Liver (tissue), 9 donors: Measurements from ENCODE around the gene EML1. TPM values are rescaled to one million over a fixed set of nuclear protein-coding genes. Genes with fewer than 3 reads are reported as not detected.

Experiments
- DNase-seq: peaks from one replicate; pipeline ENCODE4 v3.0.0-alpha.2; 2017; ENCODE audit warnings: low spot score
- H3K27ac ChIP-seq, 2 donors: one replicate each; pipeline ENCODE4 v1.7.0; 2013; ENCODE audit warnings: inconsistent platforms in 2 of 2, low read length in 2 of 2, control low read depth in 1 of 2, low read depth in 1 of 2, mild to moderate bottlenecking in 1 of 2
- H3K27me3 ChIP-seq, 4 donors: one replicate each; pipeline versions ENCODE4 v1.6.1 to v1.7.0; 2013; ENCODE audit warnings: low read length in 3 of 4, inconsistent platforms in 1 of 4, mild to moderate bottlenecking in 1 of 4, moderate library complexity in 1 of 4; ENCODE audit not compliant: control insufficient read depth in 4 of 4, insufficient read depth in 4 of 4
- H3K36me3 ChIP-seq, 4 donors: one replicate each; pipeline versions ENCODE4 v1.6.1 to v1.7.0; 2013; ENCODE audit warnings: low read length in 3 of 4, mild to moderate bottlenecking in 3 of 4, low read depth in 1 of 4, moderate library complexity in 1 of 4; ENCODE audit not compliant: control insufficient read depth in 4 of 4, insufficient read depth in 3 of 4
- H3K4me1 ChIP-seq, 4 donors: one replicate each; pipeline versions ENCODE4 v1.6.1 to v1.7.0; 2013; ENCODE audit warnings: low read length in 3 of 4, mild to moderate bottlenecking in 3 of 4, moderate library complexity in 1 of 4; ENCODE audit not compliant: control insufficient read depth in 4 of 4, insufficient read depth in 4 of 4
- H3K4me3 ChIP-seq, 3 donors: one replicate each; pipeline versions ENCODE4 v1.6.1 to v1.7.0; 2013; ENCODE audit warnings: low read length in 3 of 3, control low read depth in 1 of 3, low read depth in 1 of 3, mild to moderate bottlenecking in 1 of 3
- H3K9ac ChIP-seq, 2 donors: one replicate each; pipeline ENCODE4 v1.7.0; 2013; ENCODE audit warnings: low read length in 2 of 2, mild to moderate bottlenecking in 2 of 2, moderate library complexity in 2 of 2, control low read depth in 1 of 2, low read depth in 1 of 2
- H3K9me3 ChIP-seq, 4 donors: one replicate each; pipeline versions ENCODE4 v1.6.1 to v1.7.0; 2013; ENCODE audit warnings: low read length in 3 of 4; ENCODE audit not compliant: control insufficient read depth in 4 of 4
- EGR1 ChIP-seq, 2 donors: IDR thresholded peaks; 2 replicates each; pipeline ENCODE4 v1.6.1; 2016 to 2018; ENCODE audit warnings: antibody characterized with exemption in 2 of 2, low read depth in 2 of 2
- FOXA1 ChIP-seq: IDR thresholded peaks from 2 replicates; pipeline ENCODE4 v1.6.1; 2016; ENCODE audit warnings: antibody characterized with exemption
- FOXA2 ChIP-seq: IDR thresholded peaks from 2 replicates; pipeline ENCODE4 v1.6.1; 2016; ENCODE audit warnings: antibody characterized with exemption
- GABPA ChIP-seq, 2 donors: IDR thresholded peaks in 1 of 2; conservative IDR thresholded peaks in 1 of 2; 2 replicates each; pipeline ENCODE4 v1.6.1; 2016; ENCODE audit warnings: antibody characterized with exemption in 2 of 2, mild to moderate bottlenecking in 1 of 2, moderate library complexity in 1 of 2
- HNF4A ChIP-seq, 2 donors: conservative IDR thresholded peaks; 2 replicates each; pipeline ENCODE4 v1.6.1; 2016; ENCODE audit warnings: antibody characterized with exemption in 2 of 2, mild to moderate bottlenecking in 2 of 2
- HNF4G ChIP-seq: IDR thresholded peaks from 2 replicates; pipeline ENCODE4 v1.6.1; 2016; ENCODE audit warnings: antibody characterized with exemption
- JUND ChIP-seq, 2 donors: IDR thresholded peaks; 2 replicates each; pipeline ENCODE4 v1.6.1; 2016; ENCODE audit warnings: antibody characterized with exemption in 2 of 2
- NR2F2 ChIP-seq: IDR thresholded peaks from 2 replicates; pipeline ENCODE4 v1.6.1; 2016; ENCODE audit warnings: antibody characterized with exemption
- RXRA ChIP-seq, 2 donors: IDR thresholded peaks; 2 replicates each; pipeline ENCODE4 v1.6.1; 2017 to 2018; ENCODE audit warnings: antibody characterized with exemption in 2 of 2, mild to moderate bottlenecking in 1 of 2
- SP1 ChIP-seq: IDR thresholded peaks from 2 replicates; pipeline ENCODE4 v1.6.1; 2018; ENCODE audit warnings: antibody characterized with exemption, mild to moderate bottlenecking
- TAF1 ChIP-seq: conservative IDR thresholded peaks from 2 replicates; pipeline ENCODE4 v1.6.1; 2016; ENCODE audit warnings: antibody characterized with exemption, mild to moderate bottlenecking
- WGBS: extraction: QIAGEN DNeasy Blood & Tissue Kit; methylation state at CpG from one replicate; pipeline ENCODE4 v1.1.7; 2013; 5-methylcytosine and 5-hydroxymethylcytosine counted together
- polyA plus RNA-seq, 2 donors: library from polyadenylated mRNA; stranded (reverse) in 1 of 2; unstranded in 1 of 2; fragments of 200-250 nt in 1 of 2; fragments of >200 nt in 1 of 2; fragmentation: Nextera tagmentation in 1 of 2; extraction: Ambion mirVana in 1 of 2; gene quantifications; one replicate each; pipeline versions ENCODE4 v1.2.1 to v1.2.3, GENCODE V29; 2013 to 2015
- total RNA-seq, 2 donors: library from RNA; depleted of rRNA; stranded (reverse); fragments of >200 nt; gene quantifications; one replicate each; pipeline ENCODE4 v1.2.3, GENCODE V29; 2014
- TF ChIP-seq, protein P1 (sequence below): fragments of 150-350 bp; IDR thresholded peaks from 2 replicates; pipeline ENCODE4 v1.5.1; 2017; ENCODE audit warnings: improper control_type of control experiment, low read depth, low read length; ENCODE audit not compliant: missing input control
- TF ChIP-seq, protein P2 (sequence below): IDR thresholded peaks from 2 replicates; pipeline ENCODE4 v1.6.1; 2016; ENCODE audit warnings: antibody characterized with exemption
- TF ChIP-seq, protein P3 (sequence below): IDR thresholded peaks from 2 replicates; pipeline ENCODE4 v1.6.1; 2016; ENCODE audit warnings: antibody characterized with exemption
- TF ChIP-seq, protein P4 (sequence below): IDR thresholded peaks from 2 replicates; pipeline ENCODE4 v1.6.1; 2016; ENCODE audit warnings: antibody characterized with exemption, mild to moderate bottlenecking
- TF ChIP-seq, protein P5 (sequence below): IDR thresholded peaks from 2 replicates; pipeline ENCODE4 v1.6.1; 2016; ENCODE audit warnings: antibody characterized with exemption
- donor health status: healthy.
- donor health status: healthy.
- donor health status: healthy.
- donor health status: healthy.
- donor health status: healthy.

EML1 gene
- total and polyA plus RNA-seq, 4 donors, result 2.7 to 14.6 (median 4.6) TPM

DNA sequence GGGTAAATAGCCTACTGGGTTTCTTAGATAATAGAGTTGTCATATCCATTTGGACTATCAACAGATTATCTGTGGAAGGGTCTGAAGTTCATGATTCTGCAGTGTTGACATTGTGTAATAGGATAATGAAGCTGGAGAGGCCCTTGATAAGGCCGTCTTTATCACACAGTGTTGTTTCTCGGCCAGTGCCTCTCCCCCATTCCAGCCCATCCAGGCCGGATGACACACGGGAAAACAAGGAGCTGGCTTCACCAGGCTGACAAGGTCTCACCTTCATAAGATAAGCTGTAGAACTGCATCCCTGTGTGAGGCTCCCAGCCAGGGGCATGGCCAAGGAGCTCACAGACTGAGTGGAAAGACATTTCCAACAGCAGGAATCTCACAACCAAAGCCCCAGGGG is 8.7 kb upstream of the EML1 start (continued):
- TF ChIP-seq, protein P1, sequence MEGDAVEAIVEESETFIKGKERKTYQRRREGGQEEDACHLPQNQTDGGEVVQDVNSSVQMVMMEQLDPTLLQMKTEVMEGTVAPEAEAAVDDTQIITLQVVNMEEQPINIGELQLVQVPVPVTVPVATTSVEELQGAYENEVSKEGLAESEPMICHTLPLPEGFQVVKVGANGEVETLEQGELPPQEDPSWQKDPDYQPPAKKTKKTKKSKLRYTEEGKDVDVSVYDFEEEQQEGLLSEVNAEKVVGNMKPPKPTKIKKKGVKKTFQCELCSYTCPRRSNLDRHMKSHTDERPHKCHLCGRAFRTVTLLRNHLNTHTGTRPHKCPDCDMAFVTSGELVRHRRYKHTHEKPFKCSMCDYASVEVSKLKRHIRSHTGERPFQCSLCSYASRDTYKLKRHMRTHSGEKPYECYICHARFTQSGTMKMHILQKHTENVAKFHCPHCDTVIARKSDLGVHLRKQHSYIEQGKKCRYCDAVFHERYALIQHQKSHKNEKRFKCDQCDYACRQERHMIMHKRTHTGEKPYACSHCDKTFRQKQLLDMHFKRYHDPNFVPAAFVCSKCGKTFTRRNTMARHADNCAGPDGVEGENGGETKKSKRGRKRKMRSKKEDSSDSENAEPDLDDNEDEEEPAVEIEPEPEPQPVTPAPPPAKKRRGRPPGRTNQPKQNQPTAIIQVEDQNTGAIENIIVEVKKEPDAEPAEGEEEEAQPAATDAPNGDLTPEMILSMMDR, result no peak
- TF ChIP-seq NR2F2 (peak; percentile 17), HNF4A (conservative IDR thresholded peaks at IDR 0.05) (peak; percentile 95), TAF1 (no peak)
- TF ChIP-seq, protein P2, sequence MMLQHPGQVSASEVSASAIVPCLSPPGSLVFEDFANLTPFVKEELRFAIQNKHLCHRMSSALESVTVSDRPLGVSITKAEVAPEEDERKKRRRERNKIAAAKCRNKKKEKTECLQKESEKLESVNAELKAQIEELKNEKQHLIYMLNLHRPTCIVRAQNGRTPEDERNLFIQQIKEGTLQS, result no peak

DNA sequence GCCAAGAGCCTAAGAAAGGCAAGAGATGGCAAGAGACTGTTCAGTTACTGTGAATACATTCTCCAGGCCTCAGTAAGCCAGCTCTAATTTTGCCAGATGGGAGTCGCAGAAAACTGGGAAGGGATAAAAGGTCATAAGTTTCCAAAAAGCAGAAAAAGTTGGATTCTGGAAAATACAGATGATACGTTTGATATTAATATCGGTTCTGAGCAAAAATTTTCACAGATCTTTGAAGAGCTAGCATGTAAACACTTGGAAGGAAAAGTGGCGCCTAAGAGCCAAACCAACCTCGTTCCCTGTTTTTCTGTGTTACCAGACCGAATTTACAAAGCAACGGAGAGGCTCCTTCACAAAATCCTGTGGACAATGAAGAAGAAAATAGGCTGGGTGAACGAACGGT is 7.8 kb upstream of the EML1 start:
- peaks cover 6 to 12% (median 12%) of the 10 kb centered on the region in 4 donors for H3K4me1 ChIP-seq
- no peak overlapping the region for H3K27ac ChIP-seq
- no peaks in the 10 kb centered on the region for H3K27me3 ChIP-seq
- H3K36me3 ChIP-seq, result no peaks in the 10 kb centered on the region
- TF ChIP-seq NR2F2 (no peak), FOXA1 (no peak), RXRA (IDR thresholded peaks at IDR 0.05) (no peak), HNF4G (no peak), EGR1 (IDR thresholded peaks at IDR 0.05; ENCODE audit: low read depth in 2 of 2) (no peak), JUND (IDR thresholded peaks at IDR 0.05) (no peak), GABPA (IDR thresholded peaks at IDR 0.05 in 1 of 2, conservative IDR thresholded peaks at IDR 0.05 in 1 of 2) (no peak)
- TF ChIP-seq, protein P1, result no peak
- H3K9ac ChIP-seq, result no peak overlapping the region
- no peaks in the 10 kb centered on the region for H3K9me3 ChIP-seq
- no peak for DNase-seq
- 93% methylated on average over 9 of the region's 9 CpGs for WGBS
- H3K4me3 ChIP-seq, result no peak overlapping the region

DNA sequence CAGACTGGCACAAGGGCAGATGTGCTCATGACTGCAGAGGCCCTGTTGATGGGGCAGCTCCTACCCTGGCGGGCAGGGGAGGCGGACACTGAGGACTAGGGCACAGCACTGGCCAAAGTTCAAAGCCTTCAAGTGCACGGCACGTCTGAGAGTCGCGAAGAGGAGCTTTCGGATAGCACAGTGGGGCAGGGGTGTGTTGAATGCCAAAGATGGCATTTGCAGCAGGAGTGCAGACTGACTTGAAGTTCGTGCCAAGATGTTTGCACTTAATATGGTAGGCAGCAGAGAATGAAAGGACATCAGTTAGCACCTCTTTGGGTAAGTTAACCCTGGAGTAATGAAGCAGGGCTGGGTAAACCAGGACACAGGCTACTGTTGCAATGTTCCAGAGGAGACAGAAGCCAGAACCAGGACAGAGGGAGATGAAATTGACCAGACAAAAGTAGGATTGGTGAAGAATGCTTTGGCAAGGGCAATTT is 6.7 kb upstream of the EML1 start:
- Histone ChIP-seq H3K27ac (no peak overlapping the region), H3K4me3 (no peak overlapping the region), H3K4me1 (peaks cover 11 to 22% (median 20%) of the 10 kb centered on the region in 4 donors), H3K9me3 (no peaks in the 10 kb centered on the region), H3K27me3 (no peaks in the 10 kb centered on the region), H3K36me3 (no peaks in the 10 kb centered on the region), H3K9ac (no peak overlapping the region)
- TF ChIP-seq, protein P3, sequence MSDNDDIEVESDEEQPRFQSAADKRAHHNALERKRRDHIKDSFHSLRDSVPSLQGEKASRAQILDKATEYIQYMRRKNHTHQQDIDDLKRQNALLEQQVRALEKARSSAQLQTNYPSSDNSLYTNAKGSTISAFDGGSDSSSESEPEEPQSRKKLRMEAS, result no peak
- no peak for TF ChIP-seq HNF4G
- TF ChIP-seq EGR1 (IDR thresholded peaks at IDR 0.05; ENCODE audit: low read depth in 2 of 2), result no peak
- no peak for TF ChIP-seq SP1
- no peak for TF ChIP-seq FOXA2
- TF ChIP-seq, protein P4, sequence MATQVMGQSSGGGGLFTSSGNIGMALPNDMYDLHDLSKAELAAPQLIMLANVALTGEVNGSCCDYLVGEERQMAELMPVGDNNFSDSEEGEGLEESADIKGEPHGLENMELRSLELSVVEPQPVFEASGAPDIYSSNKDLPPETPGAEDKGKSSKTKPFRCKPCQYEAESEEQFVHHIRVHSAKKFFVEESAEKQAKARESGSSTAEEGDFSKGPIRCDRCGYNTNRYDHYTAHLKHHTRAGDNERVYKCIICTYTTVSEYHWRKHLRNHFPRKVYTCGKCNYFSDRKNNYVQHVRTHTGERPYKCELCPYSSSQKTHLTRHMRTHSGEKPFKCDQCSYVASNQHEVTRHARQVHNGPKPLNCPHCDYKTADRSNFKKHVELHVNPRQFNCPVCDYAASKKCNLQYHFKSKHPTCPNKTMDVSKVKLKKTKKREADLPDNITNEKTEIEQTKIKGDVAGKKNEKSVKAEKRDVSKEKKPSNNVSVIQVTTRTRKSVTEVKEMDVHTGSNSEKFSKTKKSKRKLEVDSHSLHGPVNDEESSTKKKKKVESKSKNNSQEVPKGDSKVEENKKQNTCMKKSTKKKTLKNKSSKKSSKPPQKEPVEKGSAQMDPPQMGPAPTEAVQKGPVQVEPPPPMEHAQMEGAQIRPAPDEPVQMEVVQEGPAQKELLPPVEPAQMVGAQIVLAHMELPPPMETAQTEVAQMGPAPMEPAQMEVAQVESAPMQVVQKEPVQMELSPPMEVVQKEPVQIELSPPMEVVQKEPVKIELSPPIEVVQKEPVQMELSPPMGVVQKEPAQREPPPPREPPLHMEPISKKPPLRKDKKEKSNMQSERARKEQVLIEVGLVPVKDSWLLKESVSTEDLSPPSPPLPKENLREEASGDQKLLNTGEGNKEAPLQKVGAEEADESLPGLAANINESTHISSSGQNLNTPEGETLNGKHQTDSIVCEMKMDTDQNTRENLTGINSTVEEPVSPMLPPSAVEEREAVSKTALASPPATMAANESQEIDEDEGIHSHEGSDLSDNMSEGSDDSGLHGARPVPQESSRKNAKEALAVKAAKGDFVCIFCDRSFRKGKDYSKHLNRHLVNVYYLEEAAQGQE, result no peak
- TF ChIP-seq GABPA (IDR thresholded peaks at IDR 0.05 in 1 of 2, conservative IDR thresholded peaks at IDR 0.05 in 1 of 2), result no peak
- TF ChIP-seq HNF4A (conservative IDR thresholded peaks at IDR 0.05), result no peak
- TF ChIP-seq TAF1, result no peak
- TF ChIP-seq NR2F2, result no peak
- TF ChIP-seq, protein P5, sequence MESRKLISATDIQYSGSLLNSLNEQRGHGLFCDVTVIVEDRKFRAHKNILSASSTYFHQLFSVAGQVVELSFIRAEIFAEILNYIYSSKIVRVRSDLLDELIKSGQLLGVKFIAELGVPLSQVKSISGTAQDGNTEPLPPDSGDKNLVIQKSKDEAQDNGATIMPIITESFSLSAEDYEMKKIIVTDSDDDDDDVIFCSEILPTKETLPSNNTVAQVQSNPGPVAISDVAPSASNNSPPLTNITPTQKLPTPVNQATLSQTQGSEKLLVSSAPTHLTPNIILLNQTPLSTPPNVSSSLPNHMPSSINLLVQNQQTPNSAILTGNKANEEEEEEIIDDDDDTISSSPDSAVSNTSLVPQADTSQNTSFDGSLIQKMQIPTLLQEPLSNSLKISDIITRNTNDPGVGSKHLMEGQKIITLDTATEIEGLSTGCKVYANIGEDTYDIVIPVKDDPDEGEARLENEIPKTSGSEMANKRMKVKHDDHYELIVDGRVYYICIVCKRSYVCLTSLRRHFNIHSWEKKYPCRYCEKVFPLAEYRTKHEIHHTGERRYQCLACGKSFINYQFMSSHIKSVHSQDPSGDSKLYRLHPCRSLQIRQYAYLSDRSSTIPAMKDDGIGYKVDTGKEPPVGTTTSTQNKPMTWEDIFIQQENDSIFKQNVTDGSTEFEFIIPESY, result no peak
- TF ChIP-seq, protein P2, result no peak
- DNase-seq, result no peak
- 85% methylated on average over 8 of the region's 8 CpGs for WGBS
